Loucy (cell line): ENCODE results near the gene VPS35L.

Experiments
- EZH2phosphoT487 ChIP-seq: fragments of 200-600 bp; IDR thresholded peaks from 2 replicates; pipeline ENCODE4 v1.6.1; 2018; ENCODE audit warnings: antibody characterized with exemption, mild to moderate bottlenecking, moderate library complexity, borderline replicate concordance
- TF ChIP-seq, protein P1 (sequence below): fragments of 200-600 bp; sonication (generic); conservative IDR thresholded peaks from 2 replicates; pipeline ENCODE4 v1.5.1; 2014; ENCODE audit warnings: mild to moderate bottlenecking, antibody characterized with exemption, low read length

DNA sequence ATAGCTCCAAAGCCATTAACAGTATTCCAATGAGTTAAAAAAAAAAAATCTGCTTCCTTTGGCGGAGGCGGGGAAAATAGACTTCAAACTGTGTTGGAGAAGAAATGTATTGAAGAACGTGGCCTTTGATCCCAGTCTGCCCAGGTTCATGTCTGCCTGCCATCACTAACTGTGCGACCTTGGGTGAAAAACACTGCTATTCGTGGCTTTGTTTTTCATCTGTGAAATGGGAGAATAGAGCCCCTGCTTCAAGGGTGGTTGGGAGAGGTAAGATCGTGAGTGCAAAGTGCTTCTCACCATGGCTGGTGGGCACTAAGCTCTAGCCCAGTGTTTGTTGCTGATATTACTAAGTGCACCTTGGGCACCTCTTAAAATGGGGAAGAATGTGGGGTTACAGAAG lies 69.5 kb downstream of the VPS35L start:
- no peak for TF ChIP-seq EZH2phosphoT487
- TF ChIP-seq, protein P1, sequence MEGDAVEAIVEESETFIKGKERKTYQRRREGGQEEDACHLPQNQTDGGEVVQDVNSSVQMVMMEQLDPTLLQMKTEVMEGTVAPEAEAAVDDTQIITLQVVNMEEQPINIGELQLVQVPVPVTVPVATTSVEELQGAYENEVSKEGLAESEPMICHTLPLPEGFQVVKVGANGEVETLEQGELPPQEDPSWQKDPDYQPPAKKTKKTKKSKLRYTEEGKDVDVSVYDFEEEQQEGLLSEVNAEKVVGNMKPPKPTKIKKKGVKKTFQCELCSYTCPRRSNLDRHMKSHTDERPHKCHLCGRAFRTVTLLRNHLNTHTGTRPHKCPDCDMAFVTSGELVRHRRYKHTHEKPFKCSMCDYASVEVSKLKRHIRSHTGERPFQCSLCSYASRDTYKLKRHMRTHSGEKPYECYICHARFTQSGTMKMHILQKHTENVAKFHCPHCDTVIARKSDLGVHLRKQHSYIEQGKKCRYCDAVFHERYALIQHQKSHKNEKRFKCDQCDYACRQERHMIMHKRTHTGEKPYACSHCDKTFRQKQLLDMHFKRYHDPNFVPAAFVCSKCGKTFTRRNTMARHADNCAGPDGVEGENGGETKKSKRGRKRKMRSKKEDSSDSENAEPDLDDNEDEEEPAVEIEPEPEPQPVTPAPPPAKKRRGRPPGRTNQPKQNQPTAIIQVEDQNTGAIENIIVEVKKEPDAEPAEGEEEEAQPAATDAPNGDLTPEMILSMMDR: no peak
